HFFc6 (cell line): ENCODE results near the gene CATSPERB. TPM values are rescaled to one million over a fixed set of nuclear protein-coding genes. Genes with fewer than 3 reads are reported as not detected.
A peak's percentile ranks its signal among the peaks of the same experiment; 100 is the strongest.

ENCODE experiments used
- DNase-seq: peaks from one replicate; pipeline ENCODE4 v3.0.0-alpha.2; 2018
- H3K27ac Mint-ChIP-seq: 2 replicates; pipeline ENCODE4 v1.8.0; 2020; ENCODE audit warnings: mild to moderate bottlenecking, mixed read lengths
- H3K27me3 Mint-ChIP-seq: 2 replicates; pipeline ENCODE4 v1.8.0; 2021; ENCODE audit warnings: mild to moderate bottlenecking, moderate library complexity, mixed read lengths; ENCODE audit not compliant: insufficient read depth
- H3K36me3 Mint-ChIP-seq: 2 replicates; pipeline ENCODE4 v1.8.0; 2021; ENCODE audit warnings: low read depth, mixed read lengths
- H3K4me1 Mint-ChIP-seq: 2 replicates; pipeline ENCODE4 v1.8.0; 2020; ENCODE audit warnings: low read depth, mixed read lengths
- H3K4me3 Mint-ChIP-seq: 2 replicates; pipeline ENCODE4 v1.8.0; 2020; ENCODE audit warnings: mild to moderate bottlenecking, moderate library complexity, mixed read lengths
- H3K9me3 Mint-ChIP-seq: 2 replicates; pipeline ENCODE4 v1.8.0; 2020; ENCODE audit warnings: mild to moderate bottlenecking, mixed read lengths
- total RNA-seq, 6 experiments: library from RNA; stranded (reverse); fragmentation: NEBNext Ultra II Directional; extraction: Animal tissue kit (Norgen Biotek cat#: 25700); gene quantifications; 2 replicates in 1 of 6; 3 replicates in 5 of 6; pipeline ENCODE4 v1.2.3, GENCODE V29; 2021
- TF ChIP-seq, protein P1 (sequence below): fragments of 200-600 bp; sonication (generic); IDR thresholded peaks from 2 replicates; pipeline ENCODE4 v1.5.0; 2021; ENCODE audit warnings: antibody characterized with exemption, mild to moderate bottlenecking

The CATSPERB gene
- total RNA-seq, 6 experiments from 2014 or later: not detected

- H3K4me3 Mint-ChIP-seq: no peak overlapping the region
- TF ChIP-seq, protein P1, sequence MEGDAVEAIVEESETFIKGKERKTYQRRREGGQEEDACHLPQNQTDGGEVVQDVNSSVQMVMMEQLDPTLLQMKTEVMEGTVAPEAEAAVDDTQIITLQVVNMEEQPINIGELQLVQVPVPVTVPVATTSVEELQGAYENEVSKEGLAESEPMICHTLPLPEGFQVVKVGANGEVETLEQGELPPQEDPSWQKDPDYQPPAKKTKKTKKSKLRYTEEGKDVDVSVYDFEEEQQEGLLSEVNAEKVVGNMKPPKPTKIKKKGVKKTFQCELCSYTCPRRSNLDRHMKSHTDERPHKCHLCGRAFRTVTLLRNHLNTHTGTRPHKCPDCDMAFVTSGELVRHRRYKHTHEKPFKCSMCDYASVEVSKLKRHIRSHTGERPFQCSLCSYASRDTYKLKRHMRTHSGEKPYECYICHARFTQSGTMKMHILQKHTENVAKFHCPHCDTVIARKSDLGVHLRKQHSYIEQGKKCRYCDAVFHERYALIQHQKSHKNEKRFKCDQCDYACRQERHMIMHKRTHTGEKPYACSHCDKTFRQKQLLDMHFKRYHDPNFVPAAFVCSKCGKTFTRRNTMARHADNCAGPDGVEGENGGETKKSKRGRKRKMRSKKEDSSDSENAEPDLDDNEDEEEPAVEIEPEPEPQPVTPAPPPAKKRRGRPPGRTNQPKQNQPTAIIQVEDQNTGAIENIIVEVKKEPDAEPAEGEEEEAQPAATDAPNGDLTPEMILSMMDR: no peak
- H3K9me3 Mint-ChIP-seq: peaks cover 6% of the 10 kb centered on the region
- H3K36me3 Mint-ChIP-seq: no peaks in the 10 kb centered on the region
- no peak for DNase-seq
- no peak overlapping the region for H3K27ac Mint-ChIP-seq
- H3K27me3 Mint-ChIP-seq: peaks cover 2% of the 10 kb centered on the region; the same call in 1 of the 2 replicates
- H3K4me1 Mint-ChIP-seq: no peaks in the 10 kb centered on the region
Measured at GRCh38 chr14:91647856-91648255, 84.0 kb downstream of the CATSPERB start.

GRCh38 chr14:91636604-91637003 is 95.3 kb downstream of the CATSPERB start:
- 0 out of 2 replicates have a peak, but pooled peaks cover 3% of the 10 kb centered on the region for H3K9me3 Mint-ChIP-seq
- no peak overlapping the region for H3K4me3 Mint-ChIP-seq
- H3K36me3 Mint-ChIP-seq: no peaks in the 10 kb centered on the region
- H3K4me1 Mint-ChIP-seq: no peaks in the 10 kb centered on the region
- no peaks in the 10 kb centered on the region for H3K27me3 Mint-ChIP-seq
- DNase-seq: no peak
- H3K27ac Mint-ChIP-seq: no peak overlapping the region
- TF ChIP-seq, protein P1: no peak

- Mint-ChIP-seq H3K27ac (no peak overlapping the region), H3K27me3 (no peaks in the 10 kb centered on the region; the same call in 1 of the 2 replicates), H3K36me3 (no peaks in the 10 kb centered on the region), H3K9me3 (peaks cover 10% of the 10 kb centered on the region; the same call in 1 of the 2 replicates), H3K4me1 (no peaks in the 10 kb centered on the region), H3K4me3 (no peak overlapping the region)
- TF ChIP-seq, protein P1: no peak
- DNase-seq: no peak
Measured at GRCh38 chr14:91624757-91625156, 107.1 kb downstream of the CATSPERB start.

GRCh38 chr14:91614187-91614586 is 117.7 kb downstream of the CATSPERB start:
- Mint-ChIP-seq H3K4me1 (no peaks in the 10 kb centered on the region), H3K9me3 (no peaks in the 10 kb centered on the region), H3K36me3 (no peaks in the 10 kb centered on the region), H3K27ac (peak overlapping the region; percentile 21; the same call in 1 of the 2 replicates), H3K27me3 (no peaks in the 10 kb centered on the region), H3K4me3 (no peak overlapping the region)
- DNase-seq: no peak
- TF ChIP-seq, protein P1: no peak

GRCh38 chr14:91613459-91614112 is 118.3 kb downstream of the CATSPERB start:
- no peaks in the 10 kb centered on the region for H3K36me3 Mint-ChIP-seq
- no peaks in the 10 kb centered on the region for H3K27me3 Mint-ChIP-seq
- no peak for DNase-seq
- no peaks in the 10 kb centered on the region for H3K4me1 Mint-ChIP-seq
- H3K9me3 Mint-ChIP-seq: no peaks in the 10 kb centered on the region
- TF ChIP-seq, protein P1: no peak
- H3K4me3 Mint-ChIP-seq: no peak overlapping the region
- H3K27ac Mint-ChIP-seq: peak overlapping the region; percentile 21; the same call in 1 of the 2 replicates
